Stomach (tissue), 4 donors: Measurements from ENCODE around the gene PATZ1.

Experiments used
- CTCF ChIP-seq, 7 experiments: fragments of 450-650 bp in 4 of 7; fragments of 200-600 bp in 3 of 7; sonication (generic) in 3 of 7; IDR thresholded peaks; one replicate each; pipeline ENCODE4 v1.5.1; 2016 to 2019; ENCODE audit warnings: antibody characterized with exemption in 7 of 7, control low read depth in 2 of 7, mild to moderate bottlenecking in 1 of 7
- EP300 ChIP-seq: sonication (generic); formaldehyde crosslinking; IDR thresholded peaks from one replicate; pipeline ENCODE4 v1.6.1; 2017; ENCODE audit warnings: antibody characterized with exemption
- POLR2AphosphoS5 ChIP-seq, 3 donors: sonication (generic); formaldehyde crosslinking; IDR thresholded peaks; one replicate each; pipeline ENCODE4 v1.6.1; 2016; ENCODE audit warnings: antibody characterized with exemption in 3 of 3

GRCh38 chr22:31367426-31367825, 21.3 kb upstream of the PATZ1 start:
- no peak for TF ChIP-seq EP300
- TF ChIP-seq CTCF (IDR thresholded peaks at IDR 0.05): no peak
- TF ChIP-seq POLR2AphosphoS5 (IDR thresholded peaks at IDR 0.05): no peak
